HPDE6-E6E7 (cell line): ENCODE data around the gene ARHGAP24.
A peak's percentile ranks its signal among the peaks of the same experiment; 100 is the strongest.

Experiments
- DNase-seq: peaks from one replicate; pipeline ENCODE4 v3.0.0; 2011; ENCODE audit warnings: missing footprints; ENCODE audit errors: extremely low spot score

The ARHGAP24 gene

GRCh38 chr4:85776579-85776978 is 301.6 kb downstream of the ARHGAP24 start:
- peak; percentile 64 for DNase-seq

- DNase-seq: no peak
Measured at GRCh38 chr4:85777908-85778631, 303.1 kb downstream of the ARHGAP24 start.

- no peak for DNase-seq
Measured at GRCh38 chr4:85778632-85779131, 303.7 kb downstream of the ARHGAP24 start.

DNA sequence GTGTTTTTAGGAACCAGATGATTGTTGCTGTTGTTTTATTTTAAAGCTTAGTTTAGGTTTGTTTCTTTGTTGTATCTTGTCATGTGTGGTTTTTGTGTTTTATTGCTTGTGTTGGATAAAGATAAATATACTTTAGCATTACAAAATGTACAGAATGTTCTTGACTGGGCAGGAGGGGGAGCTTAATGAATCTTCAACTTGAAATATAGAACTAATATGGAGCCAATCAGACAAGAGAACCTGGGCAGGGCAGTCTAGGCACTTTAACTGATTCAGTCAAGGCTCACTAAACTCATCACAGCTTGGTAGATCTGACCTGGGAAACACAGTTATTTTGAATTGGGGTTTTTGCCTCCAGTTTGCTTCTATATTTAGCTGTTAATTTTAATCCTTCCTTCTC is 304.2 kb downstream of the ARHGAP24 start:
- no peak for DNase-seq

GRCh38 chr4:85780664-85781063 is 305.7 kb downstream of the ARHGAP24 start:
- DNase-seq: no peak

DNA sequence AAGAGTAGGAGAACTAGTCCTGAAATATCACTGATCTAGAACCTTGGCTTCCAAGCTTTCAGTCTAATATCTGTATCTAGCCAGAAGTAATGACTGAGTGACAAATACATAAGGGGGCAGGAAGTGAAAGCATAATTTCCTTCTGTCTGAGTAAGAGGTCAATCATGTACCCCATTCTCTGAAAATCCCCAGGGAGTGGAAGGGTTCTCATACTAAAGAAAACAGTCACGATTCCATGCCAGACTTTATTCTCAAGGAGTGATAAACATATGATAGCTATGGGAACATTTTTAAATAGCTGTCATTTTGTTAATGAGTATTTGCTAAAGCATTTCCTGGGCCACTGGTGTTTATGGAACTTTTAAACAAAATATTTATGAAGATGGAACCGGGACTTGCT is 308.5 kb downstream of the ARHGAP24 start:
- DNase-seq: no peak

DNA sequence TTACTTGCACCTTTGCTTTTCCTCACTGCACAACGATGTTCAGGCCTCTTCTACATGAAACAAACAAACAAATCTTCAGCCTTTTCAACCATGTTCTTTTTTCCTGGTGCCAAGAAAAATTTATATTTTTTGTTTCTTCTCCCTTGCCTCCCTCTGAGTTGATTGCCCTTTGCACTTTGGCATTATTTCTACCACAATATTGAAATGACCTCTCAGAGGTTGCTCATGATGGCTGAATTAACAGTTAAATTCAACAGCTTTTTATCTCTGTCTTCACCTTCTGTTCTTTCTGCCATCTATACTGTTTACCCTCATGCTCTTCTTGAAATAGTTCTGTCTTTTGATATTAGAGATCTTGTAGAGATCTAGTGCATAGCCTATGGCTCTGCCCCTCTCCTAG is 308.9 kb downstream of the ARHGAP24 start:
- DNase-seq: no peak

DNA sequence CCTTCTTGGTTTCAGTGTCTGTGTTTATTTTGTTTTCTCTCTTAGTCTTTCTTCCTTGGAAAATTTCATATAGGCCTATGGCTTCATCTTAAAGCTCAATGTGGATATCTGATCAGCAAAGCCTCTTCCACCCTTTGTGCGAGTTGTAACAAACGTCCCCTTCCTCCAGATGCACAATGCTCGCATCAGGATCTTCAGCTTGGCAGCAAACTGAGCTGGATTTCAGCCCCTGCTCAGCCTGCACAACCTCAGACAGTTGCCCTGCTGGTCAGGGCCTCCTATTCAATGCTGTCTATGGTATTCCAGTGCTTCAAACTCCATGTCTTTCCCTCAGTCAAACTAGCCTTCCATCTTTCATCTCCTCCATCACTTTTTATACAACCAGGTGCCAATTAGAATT is 309.4 kb downstream of the ARHGAP24 start:
- no peak for DNase-seq

DNA sequence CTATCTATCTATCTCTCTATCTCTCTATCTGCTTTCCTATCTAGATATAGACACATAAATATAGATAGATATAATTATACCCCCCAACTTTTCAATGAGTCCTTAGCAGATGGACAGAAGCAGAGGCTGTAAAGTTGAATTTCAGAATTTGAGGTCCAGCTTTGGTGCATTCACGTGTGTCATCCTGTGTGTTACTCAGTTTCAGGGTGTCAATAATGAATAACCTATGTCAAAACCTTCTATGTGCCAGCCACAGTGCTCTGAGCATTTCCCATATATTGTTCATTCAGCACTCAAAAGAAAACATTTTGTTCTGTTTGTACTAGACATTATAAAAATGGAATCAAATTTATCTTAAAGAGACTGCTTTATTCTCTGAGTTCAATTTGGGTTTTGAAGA is 310.0 kb downstream of the ARHGAP24 start:
- DNase-seq: no peak

- DNase-seq: peak; percentile 35
Measured at GRCh38 chr4:85787133-85787532, 312.2 kb downstream of the ARHGAP24 start.

GRCh38 chr4:85788604-85789003 is 313.7 kb downstream of the ARHGAP24 start:
- DNase-seq: no peak

- DNase-seq: no peak
Measured at GRCh38 chr4:85789241-85789640, 314.3 kb downstream of the ARHGAP24 start.

GRCh38 chr4:85790582-85790981 is 315.6 kb downstream of the ARHGAP24 start:
- no peak for DNase-seq

DNA sequence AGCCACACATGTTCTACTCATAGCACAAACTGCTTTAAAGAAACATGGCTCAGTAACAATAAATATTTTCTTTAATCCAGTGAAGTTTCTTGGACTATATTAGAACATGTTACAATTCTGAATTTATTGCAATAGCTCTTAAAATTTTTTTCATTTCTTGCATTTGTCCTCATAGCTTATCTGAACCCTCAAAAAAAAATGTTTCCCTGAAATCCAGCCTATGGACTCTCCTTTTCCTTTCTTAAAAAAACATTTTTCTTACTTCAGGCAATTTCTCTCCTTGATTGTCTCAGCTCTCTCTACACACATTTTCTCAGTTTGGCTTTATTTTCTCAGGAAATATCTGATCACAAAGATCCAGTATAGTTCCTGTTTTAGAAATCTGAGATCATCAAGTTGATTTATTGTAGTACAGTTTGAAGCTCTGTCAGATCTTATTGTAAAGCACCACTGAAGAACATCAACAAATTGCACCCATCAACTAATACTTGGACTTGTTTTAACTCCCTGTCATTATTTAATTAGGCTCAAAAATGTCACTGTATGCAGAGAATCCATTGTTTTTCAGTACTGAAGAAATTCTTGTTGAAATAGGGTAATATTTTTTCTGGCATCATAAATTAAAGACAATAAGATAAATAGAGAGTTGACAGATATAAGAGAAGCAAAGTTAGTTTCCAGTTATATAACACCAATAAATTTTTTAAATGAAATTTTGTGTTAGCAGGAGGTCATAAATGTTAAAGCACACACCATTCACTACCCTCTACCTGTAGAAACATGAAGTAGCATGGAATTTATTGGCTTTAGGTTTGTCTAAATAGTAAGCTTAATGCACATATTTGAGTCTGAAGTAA is 317.7 kb downstream of the ARHGAP24 start:
- no peak for DNase-seq

- no peak for DNase-seq
Measured at GRCh38 chr4:85793233-85793585, 318.3 kb downstream of the ARHGAP24 start.

DNA sequence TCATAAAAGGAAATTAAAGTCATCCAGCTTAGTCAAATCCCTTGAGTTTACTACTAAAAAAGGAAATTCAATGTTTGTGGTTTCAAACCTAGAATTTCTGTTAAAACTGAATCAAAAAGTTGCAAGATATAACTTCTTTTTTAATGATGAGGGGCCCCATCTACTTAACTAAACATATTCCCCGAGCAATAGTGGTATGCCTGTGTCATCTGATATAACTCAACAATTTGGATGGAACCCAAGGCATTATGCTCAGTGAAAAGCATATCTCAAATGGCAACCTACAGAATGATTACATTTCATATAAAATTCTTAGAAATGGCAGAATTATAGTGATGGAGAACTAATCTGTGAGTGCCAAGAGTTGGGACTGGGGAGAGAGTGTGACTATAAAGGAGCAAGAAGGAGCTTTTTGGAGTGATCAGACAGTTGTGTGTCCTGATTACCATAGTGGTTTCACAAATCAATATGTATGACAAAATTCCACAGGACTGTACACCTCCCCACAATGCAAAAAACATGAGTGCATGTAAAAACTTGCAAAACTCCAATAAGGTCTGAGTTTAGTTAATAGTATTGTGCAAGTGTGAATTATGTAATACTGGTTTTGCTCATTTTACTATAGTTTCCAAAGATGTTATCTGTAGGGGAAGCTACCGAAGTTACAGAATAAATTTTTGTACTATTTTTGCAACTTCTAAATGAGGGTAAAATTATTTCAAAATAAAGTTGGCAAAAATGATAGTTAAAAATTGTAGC is 323.2 kb downstream of the ARHGAP24 start:
- DNase-seq: no peak

- no peak for DNase-seq
Measured at GRCh38 chr4:85803856-85804255, 328.9 kb downstream of the ARHGAP24 start.

GRCh38 chr4:85805891-85806290 is 330.9 kb downstream of the ARHGAP24 start:
- DNase-seq: no peak

GRCh38 chr4:85806334-85806733 is 331.4 kb downstream of the ARHGAP24 start:
- no peak for DNase-seq

DNA sequence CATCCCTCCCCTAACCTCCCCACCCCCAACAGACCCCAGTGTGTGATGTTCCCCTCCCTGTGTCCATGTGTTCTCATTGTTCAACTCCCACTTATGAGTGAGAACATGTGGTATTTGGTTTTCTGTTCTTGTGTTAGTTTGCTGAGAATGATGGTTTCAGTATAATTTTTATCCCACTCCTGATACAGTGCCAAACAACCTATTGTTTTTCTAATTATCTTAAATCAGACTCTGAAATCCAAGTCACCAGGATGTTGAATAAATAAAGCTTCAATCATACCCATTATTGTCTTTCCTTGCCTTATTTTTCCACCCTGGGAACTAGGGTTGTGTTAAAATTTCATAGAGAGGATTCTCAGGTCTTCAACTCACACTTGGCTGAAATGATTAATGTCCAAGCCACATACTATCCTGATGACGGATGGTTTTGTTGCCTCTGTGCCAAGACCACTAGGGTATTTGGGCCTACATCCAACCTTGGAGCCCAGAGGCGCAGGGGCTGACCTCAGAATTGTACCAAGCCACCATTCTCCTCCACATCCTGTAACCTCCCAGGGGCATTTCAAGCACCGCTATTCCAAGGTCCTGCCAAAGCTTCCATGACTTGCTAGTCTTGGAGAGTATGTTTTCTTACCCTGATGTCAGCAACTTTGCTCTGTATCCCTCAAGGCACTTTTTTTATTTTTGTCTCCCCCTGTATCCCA is 332.4 kb downstream of the ARHGAP24 start:
- no peak for DNase-seq

GRCh38 chr4:85808104-85808503 is 333.2 kb downstream of the ARHGAP24 start:
- no peak for DNase-seq

DNA sequence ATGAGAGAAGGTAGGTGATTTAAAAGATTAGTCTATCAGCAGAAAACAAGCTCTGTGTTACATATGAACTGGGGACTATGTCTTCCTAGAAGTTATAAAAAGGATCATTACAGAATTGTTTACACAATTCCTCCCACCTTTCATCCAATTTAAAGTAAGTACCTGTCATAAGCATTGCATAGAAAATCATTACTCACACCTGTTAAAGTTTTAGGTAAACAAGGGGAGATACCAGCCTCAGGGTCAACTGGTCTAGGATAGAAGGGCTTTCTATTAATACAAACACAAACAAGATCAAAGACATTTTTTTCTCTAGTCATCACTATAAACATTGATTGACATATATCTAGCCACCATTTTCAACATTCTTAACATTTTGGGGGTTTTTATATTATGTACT is 333.9 kb downstream of the ARHGAP24 start:
- DNase-seq: no peak
